Measurements from ENCODE around the gene SLC29A1.

The SLC29A1 gene

GRCh38 chr6:44255105-44255808, 31.9 kb downstream of the SLC29A1 start:
- DNase-seq (ENCODE audit: low read depth, low spot score), result no peak

GRCh38 chr6:44255871-44256774, 32.7 kb downstream of the SLC29A1 start:
- no peak for DNase-seq (ENCODE audit: low read depth, low spot score)

- no peak for DNase-seq (ENCODE audit: low read depth, low spot score)
These were observed 33.3 kb downstream of the SLC29A1 start for GRCh38 chr6:44256775-44257024.

- no peak for DNase-seq (ENCODE audit: low read depth, low spot score)
These were observed 33.8 kb downstream of the SLC29A1 start, which contains the start of gene SLC35B2 for GRCh38 chr6:44257025-44257752. Gene SLC35B2 (minus strand): TSS chr6:44257528. CDS start chr6:44257410, 118 bp downstream.

- no peak for DNase-seq (ENCODE audit: low read depth, low spot score)
These were observed 34.4 kb downstream of the SLC29A1 start for GRCh38 chr6:44257753-44258324.

GRCh38 chr6:44258325-44258863, 35.0 kb downstream of the SLC29A1 start:
- DNase-seq (ENCODE audit: low read depth, low spot score), result no peak

GRCh38 chr6:44258921-44259320, 35.5 kb downstream of the SLC29A1 start:
- no peak for DNase-seq (ENCODE audit: low read depth, low spot score)

- no peak for DNase-seq (ENCODE audit: low read depth, low spot score)
These were observed 36.6 kb downstream of the SLC29A1 start for GRCh38 chr6:44260011-44260410.

GRCh38 chr6:44260451-44261297, 37.3 kb downstream of the SLC29A1 start:
- no peak for DNase-seq (ENCODE audit: low read depth, low spot score)

- DNase-seq (ENCODE audit: low read depth, low spot score), result no peak
These were observed 38.2 kb downstream of the SLC29A1 start for GRCh38 chr6:44261581-44261980.

- DNase-seq (ENCODE audit: low read depth, low spot score), result no peak
These were observed 39.3 kb downstream of the SLC29A1 start for GRCh38 chr6:44262467-44263353.

- DNase-seq (ENCODE audit: low read depth, low spot score), result no peak
These were observed 40.1 kb downstream of the SLC29A1 start for GRCh38 chr6:44263354-44264100.

- no peak for DNase-seq (ENCODE audit: low read depth, low spot score)
These were observed 41.0 kb downstream of the SLC29A1 start for GRCh38 chr6:44264154-44265006.

- no peak for DNase-seq (ENCODE audit: low read depth, low spot score)
These were observed 41.8 kb downstream of the SLC29A1 start, which contains the start of gene NFKBIE for GRCh38 chr6:44265007-44265721. Gene NFKBIE (minus strand): TSS chr6:44265551. CDS start chr6:44265346, 205 bp downstream.

- no peak for DNase-seq (ENCODE audit: low read depth, low spot score)
These were observed 42.4 kb downstream of the SLC29A1 start for GRCh38 chr6:44265722-44266233.

GRCh38 chr6:44266347-44266746, 43.0 kb downstream of the SLC29A1 start:
- no peak for DNase-seq (ENCODE audit: low read depth, low spot score)

GRCh38 chr6:44267252-44267651, 43.9 kb downstream of the SLC29A1 start:
- no peak for DNase-seq (ENCODE audit: low read depth, low spot score)

Data from brain pericyte (primary cell).